Suprapubic skin (tissue), 4 donors: ENCODE data around the gene MEMO1.

Source experiments
- POLR2A ChIP-seq, 2 donors: fragments of 450-650 bp; IDR thresholded peaks; one replicate each; pipeline ENCODE4 v1.6.1; 2017; ENCODE audit warnings: antibody characterized with exemption in 2 of 2, mild to moderate bottlenecking in 2 of 2, moderate library complexity in 2 of 2
- POLR2AphosphoS5 ChIP-seq, 3 donors: sonication (generic); formaldehyde crosslinking; IDR thresholded peaks; one replicate each; pipeline ENCODE4 v1.6.1; 2017; ENCODE audit warnings: antibody characterized with exemption in 3 of 3
- TF ChIP-seq, protein P1 (sequence below), 2 donors: fragments of 200-600 bp in 1 of 2; fragments of 450-650 bp in 1 of 2; sonication (generic) in 1 of 2; IDR thresholded peaks; one replicate each; pipeline ENCODE4 v1.5.1; 2016 to 2019; ENCODE audit warnings: antibody characterized with exemption in 2 of 2, mild to moderate bottlenecking in 1 of 2, moderate library complexity in 1 of 2

DNA sequence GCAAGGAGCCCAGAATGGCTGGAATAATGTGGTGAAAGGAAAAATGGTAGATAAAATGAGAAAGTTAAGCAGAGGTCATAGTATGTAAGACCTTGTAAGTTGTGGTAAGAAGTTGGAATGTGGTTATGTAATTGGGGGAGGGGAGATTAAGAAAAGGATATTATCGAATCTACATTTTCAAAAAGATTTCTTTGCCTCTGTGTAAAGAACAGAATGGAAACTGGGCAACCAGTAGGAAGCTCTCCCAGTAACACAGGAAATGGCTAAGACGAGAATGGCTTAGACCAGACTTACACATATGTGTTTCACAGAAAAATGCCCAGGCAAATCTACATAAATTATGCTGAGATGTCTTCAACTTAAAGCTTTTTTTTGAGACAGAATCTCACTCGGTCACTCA is 13.2 kb downstream of the MEMO1 start:
- TF ChIP-seq POLR2AphosphoS5 (IDR thresholded peaks at IDR 0.05), result no peak
- TF ChIP-seq POLR2A (IDR thresholded peaks at IDR 0.05), result no peak
- TF ChIP-seq, protein P1, sequence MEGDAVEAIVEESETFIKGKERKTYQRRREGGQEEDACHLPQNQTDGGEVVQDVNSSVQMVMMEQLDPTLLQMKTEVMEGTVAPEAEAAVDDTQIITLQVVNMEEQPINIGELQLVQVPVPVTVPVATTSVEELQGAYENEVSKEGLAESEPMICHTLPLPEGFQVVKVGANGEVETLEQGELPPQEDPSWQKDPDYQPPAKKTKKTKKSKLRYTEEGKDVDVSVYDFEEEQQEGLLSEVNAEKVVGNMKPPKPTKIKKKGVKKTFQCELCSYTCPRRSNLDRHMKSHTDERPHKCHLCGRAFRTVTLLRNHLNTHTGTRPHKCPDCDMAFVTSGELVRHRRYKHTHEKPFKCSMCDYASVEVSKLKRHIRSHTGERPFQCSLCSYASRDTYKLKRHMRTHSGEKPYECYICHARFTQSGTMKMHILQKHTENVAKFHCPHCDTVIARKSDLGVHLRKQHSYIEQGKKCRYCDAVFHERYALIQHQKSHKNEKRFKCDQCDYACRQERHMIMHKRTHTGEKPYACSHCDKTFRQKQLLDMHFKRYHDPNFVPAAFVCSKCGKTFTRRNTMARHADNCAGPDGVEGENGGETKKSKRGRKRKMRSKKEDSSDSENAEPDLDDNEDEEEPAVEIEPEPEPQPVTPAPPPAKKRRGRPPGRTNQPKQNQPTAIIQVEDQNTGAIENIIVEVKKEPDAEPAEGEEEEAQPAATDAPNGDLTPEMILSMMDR (IDR thresholded peaks at IDR 0.05), result no peak
